Glomerular endothelial cell (primary cell): ENCODE results near the gene BRME1. TPM values are rescaled to one million over a fixed set of nuclear protein-coding genes. Genes with fewer than 3 reads are reported as not detected.
"Not testable (repeated sequence)": the region's sequence is repeated elsewhere in the genome, so short reads cannot be mapped to it uniquely, and the experiment has no call there.

Experiments used
- DNase-seq: peaks from one replicate; pipeline ENCODE4 v3.0.0-alpha.2; 2011; ENCODE audit warnings: low read depth, low spot score; ENCODE audit errors: extremely low read depth
- total RNA-seq: library from RNA; depleted of rRNA; stranded (reverse); fragments of >200 nt; gene quantifications from 2 replicates; pipeline ENCODE4 v1.2.3, GENCODE V29; 2015

BRME1 gene
- total RNA-seq, 1 donor from 2014 or later, result 1.4 TPM

DNA sequence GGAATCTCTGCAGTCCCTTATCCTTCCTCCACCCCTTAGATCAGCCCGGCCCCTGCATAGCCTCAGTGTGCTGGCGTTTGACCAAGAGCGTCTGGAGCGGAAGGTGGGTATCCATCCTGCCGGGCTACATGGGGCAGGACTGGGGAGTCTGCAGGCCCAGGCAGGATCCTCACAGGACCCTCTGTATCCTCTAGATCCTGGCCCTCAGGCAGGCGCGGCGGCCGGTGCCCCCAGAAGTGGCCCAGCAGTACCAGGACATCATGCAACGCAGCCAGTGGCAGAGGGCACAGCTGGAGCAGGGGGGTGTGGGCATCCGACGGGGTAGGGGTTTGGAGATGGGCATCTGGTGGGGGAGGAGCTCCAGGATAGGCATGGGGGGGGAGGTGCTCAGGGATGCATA lies 23.4 kb upstream of the BRME1 start:
- no peak for DNase-seq

GRCh38 chr19:13926715-13927114 lies 20.8 kb upstream of the BRME1 start:
- DNase-seq, result no peak

- DNase-seq, result no peak
Observed at GRCh38 chr19:13926010-13926409, 20.1 kb upstream of the BRME1 start.

GRCh38 chr19:13923194-13923987 lies 17.5 kb upstream of the BRME1 start:
- no peak for DNase-seq

DNA sequence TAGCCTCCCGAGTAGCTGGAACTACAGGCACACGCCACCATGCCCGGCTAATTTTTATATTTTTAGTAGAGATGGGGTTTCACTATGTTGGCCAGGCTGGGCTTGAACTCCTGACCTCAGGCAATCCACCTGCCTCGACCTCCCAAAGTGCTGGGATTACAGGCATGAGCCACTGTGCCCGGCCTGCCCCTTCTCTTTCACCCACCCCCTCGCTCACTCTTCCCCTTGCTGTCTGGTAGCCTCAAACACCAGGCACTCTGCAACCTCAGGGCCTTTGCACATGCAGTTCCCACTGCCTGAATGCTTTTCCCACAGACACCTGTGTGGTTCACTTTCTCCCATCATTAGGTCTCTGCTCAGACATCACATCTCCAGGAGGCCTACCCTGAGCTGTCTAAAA lies 16.2 kb upstream of the BRME1 start:
- DNase-seq, result not testable (repeated sequence)

- DNase-seq, result no peak
Observed at GRCh38 chr19:13920940-13921747, 15.2 kb upstream of the BRME1 start.

DNA sequence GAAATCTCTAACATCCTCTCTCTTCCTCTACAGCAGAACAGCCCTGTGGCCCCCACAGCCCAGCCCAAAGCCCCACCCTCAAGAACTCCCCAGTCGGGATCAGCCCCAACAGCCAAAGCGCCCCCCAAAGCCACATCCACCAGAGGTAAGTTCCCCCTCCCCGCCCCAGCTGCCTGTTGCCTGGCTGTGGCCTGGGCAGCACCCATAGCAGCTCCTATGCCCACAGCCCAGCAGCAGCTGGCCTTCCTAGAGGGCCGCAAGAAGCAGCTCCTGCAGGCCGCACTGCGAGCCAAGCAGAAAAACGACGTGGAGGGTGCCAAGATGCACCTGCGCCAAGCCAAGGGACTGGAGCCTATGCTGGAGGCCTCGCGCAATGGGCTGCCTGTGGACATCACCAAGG lies 14.6 kb upstream of the BRME1 start:
- DNase-seq, result no peak

DNA sequence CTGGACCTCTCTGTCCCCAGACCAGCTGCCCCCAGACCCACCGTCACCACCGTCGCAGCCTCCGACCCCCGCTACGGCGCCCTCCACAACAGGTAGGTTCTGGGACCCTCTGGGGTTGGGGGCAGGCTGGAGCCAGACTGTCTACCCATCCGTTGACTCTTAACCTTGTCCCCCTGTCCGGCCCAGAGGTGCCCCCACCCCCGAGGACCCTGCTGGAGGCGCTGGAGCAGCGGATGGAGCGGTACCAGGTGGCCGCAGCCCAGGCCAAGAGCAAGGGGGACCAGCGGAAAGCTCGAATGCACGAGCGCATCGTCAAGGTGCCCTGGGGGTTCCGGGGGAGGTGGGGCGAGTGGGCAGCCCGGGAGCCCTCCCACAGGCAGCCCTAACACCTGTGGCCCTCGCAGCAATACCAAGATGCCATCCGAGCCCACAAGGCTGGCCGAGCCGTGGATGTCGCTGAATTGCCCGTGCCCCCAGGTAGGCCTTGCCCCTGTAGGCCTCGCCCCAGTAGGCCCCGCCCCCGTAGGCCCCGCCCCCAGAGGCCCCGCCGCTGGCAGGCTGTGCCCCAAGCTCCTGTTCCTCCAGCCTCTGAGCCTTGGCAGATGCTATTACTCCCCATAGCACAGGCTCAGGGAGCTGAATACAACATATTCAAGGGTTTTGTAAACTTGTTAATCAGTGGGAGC lies 13.0 kb upstream of the BRME1 start:
- no peak for DNase-seq

GRCh38 chr19:13917888-13918406 lies 12.0 kb upstream of the BRME1 start:
- DNase-seq, result no peak

DNA sequence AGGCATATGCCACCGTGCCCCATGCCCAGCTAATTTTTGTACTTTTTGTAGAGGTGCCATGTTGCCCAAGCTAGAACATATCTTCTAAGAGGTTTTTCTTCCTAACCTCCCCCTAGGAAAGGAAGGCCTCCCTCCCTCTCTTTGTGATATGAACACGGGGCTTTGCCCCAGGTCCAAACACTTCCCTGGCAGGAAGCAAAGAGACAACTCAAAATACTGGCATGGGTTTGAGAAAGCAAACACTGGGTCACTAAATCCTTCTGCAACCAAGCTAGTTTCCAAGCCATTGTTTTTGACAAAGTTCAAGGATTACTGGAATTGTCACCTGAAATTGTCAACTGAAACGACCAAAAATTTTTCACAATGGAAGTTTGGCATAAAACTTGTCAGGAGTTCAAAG lies 8.9 kb upstream of the BRME1 start:
- no peak for DNase-seq

GRCh38 chr19:13913352-13913751 lies 7.4 kb upstream of the BRME1 start:
- no peak for DNase-seq

DNA sequence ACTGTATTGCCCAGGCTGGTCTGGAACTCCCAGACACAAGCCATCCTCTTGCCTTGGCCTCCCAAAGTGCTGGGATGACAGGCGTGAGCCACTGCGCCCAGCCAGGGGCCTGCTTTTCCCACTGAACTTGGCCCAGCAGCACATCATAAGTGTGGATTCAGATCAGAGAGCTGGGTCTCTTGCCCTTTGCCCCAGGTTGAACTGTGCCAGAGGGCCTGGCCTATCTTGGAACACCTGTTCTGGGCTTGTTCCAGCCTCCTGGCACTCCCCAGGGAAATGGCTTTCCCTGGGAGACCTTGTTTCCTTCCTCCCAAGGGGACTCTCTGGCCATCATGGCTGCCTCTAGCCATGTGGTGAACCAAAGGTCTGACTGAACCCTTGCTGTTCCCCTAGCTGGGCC lies 3.5 kb upstream of the BRME1 start:
- DNase-seq, result no peak

DNA sequence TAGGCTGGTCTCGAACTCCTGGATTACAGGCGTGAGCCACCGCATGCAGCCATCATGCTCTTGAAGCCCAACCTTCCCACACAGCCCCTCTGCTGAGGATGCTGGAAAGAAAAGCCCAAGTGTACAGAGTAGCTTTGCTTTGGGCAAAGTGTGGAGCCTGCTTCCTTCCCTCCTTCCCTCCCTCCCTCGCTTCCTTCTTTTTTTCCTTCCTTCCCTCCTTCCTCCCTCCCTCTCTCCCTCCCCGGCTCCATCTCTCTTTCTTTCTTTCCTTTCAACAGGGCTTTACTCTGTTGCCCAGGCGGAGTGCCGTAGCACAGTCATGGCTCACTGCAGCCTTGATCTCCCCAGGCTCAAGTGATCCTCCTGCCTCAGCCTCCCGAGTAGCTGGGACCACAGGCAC lies 2.8 kb upstream of the BRME1 start:
- no peak for DNase-seq

DNA sequence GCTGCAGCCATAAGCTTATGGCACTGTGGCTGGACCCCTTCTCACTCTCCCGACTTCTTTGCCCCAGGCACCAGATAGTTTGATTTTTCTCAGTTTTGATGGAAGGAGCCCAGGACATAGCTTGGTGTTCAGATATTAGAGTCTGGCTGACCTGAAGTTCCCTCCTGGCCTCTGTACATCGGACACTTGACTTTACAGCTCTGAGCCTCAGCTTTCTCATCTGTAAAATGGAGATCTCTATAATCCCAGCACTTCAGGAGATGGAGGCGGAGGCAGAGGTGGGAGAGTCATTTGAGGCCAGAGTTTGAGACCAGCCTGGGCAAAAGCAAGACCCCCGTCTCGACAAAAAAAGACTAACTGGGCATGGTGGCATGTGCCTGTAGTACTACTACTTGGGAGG lies 993 bp upstream of the BRME1 start:
- DNase-seq, result no peak

DNA sequence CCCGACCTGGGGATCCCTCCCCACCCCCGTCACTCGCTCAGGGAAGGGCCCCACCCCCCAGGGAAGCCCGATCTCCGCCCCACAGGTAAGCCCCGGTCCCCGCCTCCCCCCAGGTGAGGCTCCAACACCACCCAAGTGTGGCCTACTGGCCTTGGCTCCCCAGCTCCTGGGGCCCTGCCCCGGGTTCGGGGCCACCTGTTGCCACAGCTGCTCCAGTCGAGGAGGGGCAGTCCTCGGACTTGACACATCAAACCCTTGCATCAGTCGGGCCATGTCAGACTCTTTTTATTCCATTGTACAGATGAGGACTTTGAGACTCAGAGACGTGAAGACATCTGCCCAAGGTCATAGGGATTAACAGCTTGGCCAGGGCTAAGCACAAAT lies 596 bp upstream of the BRME1 start:
- no peak for DNase-seq

GRCh38 chr19:13902993-13903555 lies 2.8 kb downstream of the BRME1 start:
- no peak for DNase-seq

DNA sequence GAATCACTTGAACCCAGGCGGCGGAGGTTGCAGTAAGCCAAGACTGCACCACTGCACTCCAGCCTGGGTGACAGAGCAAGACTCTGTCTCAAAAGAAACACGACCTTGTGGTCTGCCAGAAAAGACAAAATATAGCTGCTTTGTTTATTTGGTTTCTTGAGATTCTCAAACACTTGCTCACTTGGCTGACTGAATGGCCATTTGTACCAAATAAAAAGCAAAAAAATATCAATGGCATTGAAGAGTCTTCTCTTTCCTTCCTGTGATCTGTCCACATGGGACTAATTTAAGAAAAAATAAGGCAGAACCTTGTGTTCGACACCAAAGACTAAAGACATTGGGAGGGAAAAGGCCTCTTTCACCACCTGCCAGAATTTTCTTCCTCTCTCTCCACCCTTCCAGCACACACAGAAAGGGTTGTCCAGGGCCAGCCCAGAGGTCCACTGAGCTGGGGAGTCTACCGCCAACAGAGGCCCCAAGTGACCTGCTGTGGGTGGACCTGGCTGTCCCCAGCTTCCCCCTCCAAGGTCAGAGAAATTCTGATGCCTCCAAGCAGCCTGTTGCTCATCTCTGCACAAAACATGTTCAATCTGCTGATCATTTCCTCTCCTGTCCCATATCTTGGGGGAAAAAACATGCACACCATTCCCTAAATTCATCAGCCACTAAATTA lies 5.9 kb downstream of the BRME1 start:
- DNase-seq, result no peak

DNA sequence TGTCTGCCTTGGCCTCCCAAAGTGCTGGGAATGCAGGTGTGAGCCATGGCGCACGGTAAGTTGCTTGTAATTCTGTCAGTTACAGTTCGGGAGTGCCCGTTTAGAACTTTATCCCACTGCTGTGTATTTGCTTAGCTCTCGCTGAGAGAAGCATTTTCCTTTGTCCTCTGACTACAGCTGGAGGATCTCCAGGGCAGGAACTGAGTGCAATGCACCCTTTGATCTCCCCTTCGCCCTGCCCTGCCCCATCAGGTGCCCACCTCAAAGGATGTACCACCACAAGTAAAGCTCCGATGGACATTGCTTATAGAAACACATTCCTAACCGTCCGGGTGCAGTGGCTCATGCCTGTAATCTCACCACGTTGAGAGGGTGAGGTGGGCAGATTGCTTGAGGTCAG lies 6.5 kb downstream of the BRME1 start:
- no peak for DNase-seq

GRCh38 chr19:13896227-13896626 lies 9.7 kb downstream of the BRME1 start:
- no peak for DNase-seq

DNA sequence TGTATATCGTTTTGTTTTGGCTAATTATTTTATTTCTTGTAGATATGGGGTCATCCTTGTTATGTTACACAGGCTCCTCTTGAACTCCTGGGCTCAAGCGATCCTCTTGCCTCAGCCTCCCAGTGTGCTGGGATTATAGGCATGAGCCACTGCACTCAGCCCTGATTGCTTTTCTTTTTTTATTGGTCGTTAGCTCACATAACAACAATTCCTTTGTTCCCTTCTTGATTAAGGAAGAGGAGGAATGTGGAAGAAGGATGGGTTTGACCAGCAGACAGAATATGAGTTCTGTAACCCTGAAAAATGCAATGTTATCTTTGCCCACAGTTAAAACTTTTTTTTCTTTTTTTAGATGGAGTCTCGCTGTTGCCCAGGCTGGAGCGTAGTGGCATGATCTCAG lies 11.4 kb downstream of the BRME1 start:
- no peak for DNase-seq

GRCh38 chr19:13892870-13893269 lies 13.0 kb downstream of the BRME1 start:
- no peak for DNase-seq
